NCI-H748 (cell line): ENCODE results near the gene BLZF1.
"Not testable (repeated sequence)": the region's sequence is repeated elsewhere in the genome, so short reads cannot be mapped to it uniquely, and the experiment has no call there.

Experiments used
- DNase-seq: peaks from one replicate; lab custom pipeline; 2025; ENCODE audit not compliant: unreplicated experiment; lab: John Stamatoyannopoulos, UW

The BLZF1 gene

GRCh38 chr1:169348383-169349036, 19.5 kb upstream of the BLZF1 start:
- DNase-seq = peak; percentile 40

GRCh38 chr1:169360415-169360814, 7.6 kb upstream of the BLZF1 start:
- DNase-seq = no peak

DNA sequence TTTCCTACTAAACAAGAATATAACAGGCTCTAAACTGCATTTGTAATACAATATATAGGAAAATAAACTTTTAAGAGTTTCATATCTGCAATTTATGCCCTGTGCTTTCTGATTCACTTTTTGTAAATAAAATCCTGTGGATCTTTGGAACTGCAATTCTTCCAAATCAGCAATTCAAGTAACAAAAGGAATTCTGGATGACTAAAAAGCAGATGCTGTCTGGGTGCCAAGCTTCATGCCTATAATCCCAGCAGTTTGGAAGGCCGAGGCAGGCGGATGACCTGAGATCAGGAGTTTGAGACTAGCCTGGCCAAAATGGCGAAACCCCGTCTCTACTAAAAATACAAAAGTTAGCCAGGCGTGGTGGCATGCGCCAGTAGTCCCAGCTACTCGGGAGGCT, 6.7 kb upstream of the BLZF1 start:
- DNase-seq = no peak

DNA sequence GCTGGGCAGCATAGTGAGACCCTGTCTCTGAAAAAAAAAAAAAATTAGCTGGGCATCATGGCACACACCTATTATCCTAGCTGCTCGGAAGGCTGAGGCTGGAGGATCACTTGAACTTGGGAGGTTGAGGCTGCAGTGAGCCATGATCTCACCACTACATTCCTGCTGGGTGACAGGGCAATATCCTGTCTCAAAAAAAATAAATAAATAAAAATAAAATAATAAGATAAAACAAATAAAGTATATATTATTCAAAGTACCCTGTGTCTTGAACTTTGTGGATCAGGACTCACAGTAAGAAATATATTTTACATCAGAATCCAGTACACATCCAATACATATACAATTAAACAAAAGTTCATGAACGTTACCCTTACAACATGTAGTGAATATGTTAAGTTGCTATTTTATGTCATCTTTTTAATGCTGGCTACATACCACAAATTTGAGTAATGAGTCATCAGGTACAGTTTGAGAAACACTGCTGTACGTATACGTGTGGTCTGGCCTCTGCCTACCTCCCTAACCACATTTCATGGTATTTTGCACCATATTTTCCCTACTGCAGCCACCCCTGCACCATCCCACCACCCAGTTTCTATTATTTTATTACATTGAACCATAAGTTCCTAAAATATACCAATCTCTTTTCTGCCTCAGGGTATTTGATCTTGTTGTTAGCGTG, 4.8 kb upstream of the BLZF1 start:
- no peak for DNase-seq

DNA sequence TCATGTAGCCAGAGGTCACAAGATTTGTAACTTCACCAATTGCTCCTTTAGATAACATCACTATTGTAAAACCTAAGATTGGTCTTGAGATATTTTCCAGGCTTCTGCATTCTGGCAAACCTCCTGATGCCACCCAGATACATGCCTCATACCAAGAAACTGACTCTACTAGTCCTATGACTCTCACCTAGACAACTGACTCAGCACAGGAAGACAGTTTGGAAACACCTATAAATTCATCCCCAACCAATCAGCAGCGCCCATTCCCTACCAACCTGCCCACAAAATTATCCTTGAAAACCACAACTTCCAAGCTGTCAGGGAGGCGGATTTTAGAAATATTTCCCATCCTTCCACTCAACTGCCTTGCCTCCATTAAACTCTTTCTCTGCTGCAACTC, 3.0 kb upstream of the BLZF1 start:
- no peak for DNase-seq

GRCh38 chr1:169367096-169367685, 804 bp upstream of the BLZF1 start:
- peak; percentile 30 for DNase-seq

GRCh38 chr1:169368406-169368769, 393 bp downstream of the BLZF1 start:
- peak; percentile 17 for DNase-seq

- DNase-seq = no peak
These were observed 3.4 kb downstream of the BLZF1 start for GRCh38 chr1:169371404-169371803.

DNA sequence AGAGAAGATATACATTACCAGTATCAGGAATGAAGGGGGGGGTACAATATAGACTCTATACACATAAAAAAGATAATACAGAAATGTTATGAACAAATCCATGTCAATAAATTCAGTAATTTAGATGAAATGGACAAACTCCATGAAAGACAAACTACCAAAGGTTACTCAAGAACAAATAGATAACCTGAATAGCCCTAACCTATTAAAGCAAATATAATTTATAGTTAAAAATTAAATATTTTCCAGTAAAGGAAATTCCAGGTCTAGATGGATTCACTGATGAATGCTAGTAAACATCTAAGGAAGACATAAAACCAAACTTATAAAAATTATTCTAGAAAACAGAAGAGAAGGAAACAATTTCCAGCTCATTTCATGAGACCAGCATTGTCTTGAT, 13.2 kb downstream of the BLZF1 start:
- no peak for DNase-seq

DNA sequence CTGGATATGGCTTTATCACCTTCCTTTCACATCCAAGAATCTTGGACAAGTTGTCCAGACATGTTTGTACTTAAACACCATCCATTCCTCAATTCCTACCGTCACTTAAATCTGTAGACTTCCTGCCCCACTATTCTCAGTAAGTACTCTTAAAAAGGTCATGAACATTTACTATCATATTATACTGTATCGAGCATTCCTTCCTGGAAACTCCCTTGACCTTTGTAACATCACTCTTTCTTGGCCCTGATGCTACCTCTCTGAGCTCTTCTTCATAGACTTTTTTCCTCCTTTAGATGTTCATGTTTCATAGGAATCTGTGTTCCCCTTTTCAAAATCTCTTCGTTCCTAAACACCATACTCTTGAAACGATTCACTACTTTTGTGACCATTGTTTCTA, 15.5 kb downstream of the BLZF1 start:
- DNase-seq = no peak

DNA sequence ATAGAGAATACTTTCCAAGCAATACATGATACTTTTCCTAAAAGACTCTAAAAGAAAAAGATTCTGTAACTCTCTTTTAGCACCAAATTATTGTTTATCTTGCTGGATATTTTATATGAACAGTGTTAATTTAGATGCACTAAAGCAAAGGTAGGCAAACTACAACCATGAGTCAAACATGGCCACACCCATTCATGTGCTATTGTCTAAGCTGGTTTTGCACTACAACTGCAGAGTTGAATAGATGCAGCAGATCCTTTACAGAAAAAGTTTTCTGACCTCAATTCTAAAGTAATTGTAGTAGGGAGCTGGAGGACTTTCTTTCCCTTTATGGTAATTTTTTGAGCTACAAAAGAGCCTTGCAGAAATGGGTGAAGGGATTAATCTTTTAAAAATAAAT, 19.4 kb downstream of the BLZF1 start:
- DNase-seq = no peak

DNA sequence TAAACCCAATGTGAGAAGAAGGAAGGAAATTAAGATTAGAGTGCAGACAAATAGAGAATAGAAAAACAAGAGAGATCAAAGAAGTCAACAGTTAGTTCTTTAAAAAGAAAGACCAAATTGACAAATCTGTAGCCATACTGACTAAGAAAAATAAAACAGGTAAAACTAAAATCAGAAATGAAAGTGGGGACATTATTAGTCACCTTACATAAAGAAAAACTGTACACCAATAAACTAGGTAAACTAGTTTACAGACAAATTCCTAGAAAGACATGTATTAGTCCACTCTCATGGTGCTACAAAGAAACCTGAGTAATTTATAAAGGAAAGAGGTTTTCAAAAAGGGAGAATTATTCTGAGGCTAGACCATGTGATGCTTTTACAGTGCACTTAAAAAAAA, 22.3 kb downstream of the BLZF1 start:
- DNase-seq = no peak

- no peak for DNase-seq
These were observed 24.4 kb downstream of the BLZF1 start for GRCh38 chr1:169392406-169392805.

DNA sequence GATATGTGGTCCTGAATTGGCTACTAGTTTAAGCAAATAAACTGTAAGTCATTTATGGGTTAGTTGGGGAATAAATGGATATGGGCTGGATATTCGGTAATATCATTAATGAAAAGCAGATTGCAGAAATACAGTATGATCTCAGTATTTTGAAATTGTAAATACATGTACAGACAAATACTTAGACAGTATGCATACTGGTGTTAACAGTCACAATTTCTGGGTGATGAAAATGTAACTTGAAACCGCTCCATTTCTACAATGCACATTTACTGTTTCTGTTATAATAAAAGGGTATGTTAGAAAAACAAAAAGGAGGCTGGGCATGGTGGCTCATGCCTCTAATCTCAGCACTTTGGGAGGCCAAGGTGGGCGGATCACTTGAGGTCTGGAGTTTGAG, 28.0 kb downstream of the BLZF1 start:
- DNase-seq = no peak

- DNase-seq = not testable (repeated sequence)
These were observed 34.6 kb downstream of the BLZF1 start for GRCh38 chr1:169402578-169402977.

DNA sequence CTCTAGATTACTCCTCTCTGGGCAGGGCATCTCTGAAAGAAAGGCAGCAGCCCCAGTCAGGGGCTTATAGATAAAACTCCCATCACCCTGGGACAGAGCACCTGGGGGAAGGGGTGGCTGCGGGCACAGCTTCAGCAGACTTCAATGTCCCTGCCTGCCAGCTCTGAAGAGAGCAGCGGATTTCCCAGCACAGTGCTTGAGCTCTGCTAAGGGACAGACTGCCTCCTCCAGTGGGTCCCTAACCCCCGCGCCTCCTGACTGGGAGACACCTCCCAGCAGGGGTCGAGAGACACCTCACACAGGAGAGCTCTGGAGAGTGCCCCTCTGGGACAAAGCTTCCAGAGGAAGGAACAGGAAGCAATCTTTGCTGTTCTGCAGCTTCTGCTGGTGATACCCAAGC, 40.3 kb downstream of the BLZF1 start:
- DNase-seq = not testable (repeated sequence)

- DNase-seq = no peak
These were observed 47.0 kb downstream of the BLZF1 start for GRCh38 chr1:169414952-169415351.

DNA sequence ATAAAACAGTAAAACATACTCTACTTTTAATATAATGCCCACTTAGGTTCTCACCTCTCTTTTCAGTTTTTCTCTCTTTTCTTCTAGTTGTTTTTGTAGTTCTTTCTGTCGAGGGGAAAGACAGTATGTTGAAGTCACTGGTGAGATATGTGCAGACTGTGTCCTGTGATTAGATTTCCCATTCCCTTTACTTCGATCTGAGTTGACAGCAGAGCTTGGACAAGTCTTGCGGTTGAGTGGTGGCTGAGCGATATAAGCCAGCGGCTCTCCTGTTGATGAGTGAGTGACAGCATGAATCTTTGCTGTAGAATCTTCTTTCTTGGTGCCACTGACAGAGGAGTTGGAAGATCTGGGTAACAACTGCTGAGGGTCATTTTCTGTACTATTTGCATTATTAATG, 53.3 kb downstream of the BLZF1 start:
- no peak for DNase-seq

GRCh38 chr1:169426174-169426705, 58.2 kb downstream of the BLZF1 start:
- DNase-seq = peak; percentile 14

DNA sequence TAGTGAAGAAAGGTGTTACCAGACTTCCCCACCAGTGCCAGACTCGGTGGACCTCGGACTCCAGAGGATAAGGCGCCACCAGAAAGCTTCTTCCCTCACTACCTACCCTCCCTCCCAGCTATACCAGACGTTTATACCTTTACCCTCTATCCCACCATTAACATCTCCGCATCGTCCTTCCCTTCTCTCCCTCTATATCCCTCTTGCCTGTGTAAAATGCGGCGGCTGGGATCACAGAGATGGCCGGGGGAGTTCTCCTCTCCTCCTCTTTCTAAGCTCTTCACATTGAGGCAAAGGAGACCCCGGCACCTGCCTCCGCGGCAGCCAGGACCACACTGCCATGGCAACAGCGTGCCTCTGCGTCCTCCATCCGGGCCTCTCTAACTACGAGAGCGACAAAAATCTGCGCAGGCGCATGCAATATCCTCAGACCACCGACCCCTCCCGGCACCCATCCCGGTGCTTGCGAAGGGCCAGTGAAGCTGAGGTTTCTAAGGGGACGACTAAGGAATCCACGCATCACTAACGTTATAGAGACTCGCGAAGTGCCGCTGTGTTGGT, 59.2 kb downstream of the BLZF1 start, which contains the start of gene CCDC181:
CCDC181 (minus strand) TSS at position 394 of the 561 bp plus-strand sequence. CDS start 2,547 bp downstream, outside the sequence.
- DNase-seq = peak; percentile 90
